Measurements from ENCODE around the gene RCBTB2. TPM values are rescaled to one million over a fixed set of nuclear protein-coding genes. Genes with fewer than 3 reads are reported as not detected.
"Not testable (repeated sequence)": the region's sequence is repeated elsewhere in the genome, so short reads cannot be mapped to it uniquely, and the experiment has no call there.

RCBTB2 gene
- total and polyA plus RNA-seq, 9 donors: 8.2 to 22.6 (median 14.2) TPM

GRCh38 chr13:48580185-48580803 is 47.4 kb upstream of the RCBTB2 start:
- Histone ChIP-seq H3K4me3 (no peak overlapping the region), H3K27me3 (no peaks in the 10 kb centered on the region), H3K9me3 (no peaks in the 10 kb centered on the region), H3K36me3 (no peaks in the 10 kb centered on the region), H3K4me1 (ENCODE audit: insufficient read depth) (peaks cover 4% of the 10 kb centered on the region), H3K27ac (no peak overlapping the region)
- DNase-seq: peak; percentile 66 to 89 (median 74)
- WGBS, 3 donors: 31 to 39% (median 32%) methylated on average over 8 of the region's 8 CpGs
- TF ChIP-seq CTCF (IDR thresholded peaks at IDR 0.05) (peak; percentile 36 to 77 (median 67)), POLR2A (IDR thresholded peaks at IDR 0.05) (no peak)
- intact Hi-C loops (cut with DNase I): loop anchor here in 2 of 4 donors (10.0 kb wide), 1 partner anchor 455 kb away; no protein-coding TSS in a partner anchor

- H3K27me3 ChIP-seq; H3K4me3 ChIP-seq; H3K27ac ChIP-seq; H3K36me3 ChIP-seq; DNase-seq; H3K4me1 ChIP-seq (ENCODE audit: insufficient read depth); H3K9me3 ChIP-seq: not testable (repeated sequence)
- WGBS, 3 donors: 90 to 93% (median 91%) methylated on average over 1 of the region's 1 CpG
- intact Hi-C loops (cut with DNase I): loop anchor here in 2 of 4 donors (5.0 to 10.0 kb wide), 5 partner anchors 48 to 455 kb away; partner anchors contain the start of gene RCBTB2 (in 1 of the 2)
Observed at GRCh38 chr13:48579919-48580180, 47.0 kb upstream of the RCBTB2 start.

GRCh38 chr13:48579165-48579918 is 46.5 kb upstream of the RCBTB2 start:
- no peak overlapping the region for H3K27ac ChIP-seq
- H3K4me3 ChIP-seq: no peak overlapping the region
- WGBS, 3 donors: 80 to 87% (median 85%) methylated on average over 7 of the region's 7 CpGs
- TF ChIP-seq CTCF (IDR thresholded peaks at IDR 0.05) (no peak), POLR2A (IDR thresholded peaks at IDR 0.05) (no peak), EP300 (IDR thresholded peaks at IDR 0.05) (no peak)
- intact Hi-C loops (cut with DNase I): loop anchor here in 2 of 4 donors (5.0 to 10.0 kb wide), 4 partner anchors 47 to 247 kb away; partner anchors contain the start of gene RCBTB2 (in 1 of the 2)
- H3K27me3 ChIP-seq: no peaks in the 10 kb centered on the region
- H3K36me3 ChIP-seq: no peaks in the 10 kb centered on the region
- no peaks in the 10 kb centered on the region for H3K4me1 ChIP-seq (ENCODE audit: insufficient read depth)
- no peaks in the 10 kb centered on the region for H3K9me3 ChIP-seq
- DNase-seq: no peak

- no peak for DNase-seq
- TF ChIP-seq POLR2A (IDR thresholded peaks at IDR 0.05) (no peak), EP300 (IDR thresholded peaks at IDR 0.05) (no peak), CTCF (IDR thresholded peaks at IDR 0.05) (no peak)
- intact Hi-C loops (cut with DNase I): loop anchor here in 2 of 4 donors (5.0 to 10.0 kb wide), 4 partner anchors 46 to 246 kb away; partner anchors contain the start of gene RCBTB2 (in 1 of the 2)
- H3K36me3 ChIP-seq: no peaks in the 10 kb centered on the region
- no peaks in the 10 kb centered on the region for H3K9me3 ChIP-seq
- H3K27ac ChIP-seq: no peak overlapping the region
- no peaks in the 10 kb centered on the region for H3K4me1 ChIP-seq (ENCODE audit: insufficient read depth)
- H3K4me3 ChIP-seq: no peak overlapping the region
- H3K27me3 ChIP-seq: no peaks in the 10 kb centered on the region
- 61 to 71% (median 64%) methylated on average over 3 of the region's 3 CpGs for WGBS, 3 donors
Observed at GRCh38 chr13:48578516-48579164, 45.8 kb upstream of the RCBTB2 start.

Data from ovary (tissue), 9 donors.